ENCODE data around the gene TSKU.
A peak's percentile ranks its signal among the peaks of the same experiment; 100 is the strongest.

Gene TSKU

GRCh38 chr11:76770642-76771445 is 12.3 kb upstream of the TSKU start:
- peak; percentile 5 for DNase-seq

DNA sequence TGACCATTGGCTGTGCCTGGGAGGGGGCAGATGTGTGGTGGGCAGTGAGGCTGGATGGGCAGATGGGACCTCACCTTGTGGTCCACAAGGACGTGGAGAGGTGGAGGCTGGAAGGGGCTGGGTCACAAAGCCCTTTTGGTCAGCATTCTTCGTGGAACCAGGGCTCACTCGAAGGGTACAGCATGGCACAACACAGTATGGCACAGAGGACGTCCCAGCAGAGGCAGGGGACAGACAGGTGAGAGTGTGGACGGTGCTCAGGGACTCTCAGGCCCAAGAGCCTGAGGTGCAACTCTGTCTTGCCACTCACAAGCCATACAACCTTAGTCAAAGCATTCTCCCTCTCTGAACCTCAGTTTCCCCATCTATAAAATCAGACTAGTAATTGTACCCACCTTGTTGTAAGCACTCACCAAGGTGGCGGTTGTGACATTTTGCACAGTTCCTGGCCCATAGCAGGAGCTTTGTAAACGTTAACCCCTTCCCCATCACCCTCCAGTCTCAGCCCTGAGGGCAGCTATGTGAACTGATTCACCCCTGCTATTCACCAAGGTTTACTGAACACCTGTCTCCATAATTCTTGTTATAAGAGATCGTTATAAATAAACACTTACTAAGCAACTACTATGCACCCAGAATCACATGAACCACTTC is 11.6 kb upstream of the TSKU start:
- no peak for DNase-seq

DNA sequence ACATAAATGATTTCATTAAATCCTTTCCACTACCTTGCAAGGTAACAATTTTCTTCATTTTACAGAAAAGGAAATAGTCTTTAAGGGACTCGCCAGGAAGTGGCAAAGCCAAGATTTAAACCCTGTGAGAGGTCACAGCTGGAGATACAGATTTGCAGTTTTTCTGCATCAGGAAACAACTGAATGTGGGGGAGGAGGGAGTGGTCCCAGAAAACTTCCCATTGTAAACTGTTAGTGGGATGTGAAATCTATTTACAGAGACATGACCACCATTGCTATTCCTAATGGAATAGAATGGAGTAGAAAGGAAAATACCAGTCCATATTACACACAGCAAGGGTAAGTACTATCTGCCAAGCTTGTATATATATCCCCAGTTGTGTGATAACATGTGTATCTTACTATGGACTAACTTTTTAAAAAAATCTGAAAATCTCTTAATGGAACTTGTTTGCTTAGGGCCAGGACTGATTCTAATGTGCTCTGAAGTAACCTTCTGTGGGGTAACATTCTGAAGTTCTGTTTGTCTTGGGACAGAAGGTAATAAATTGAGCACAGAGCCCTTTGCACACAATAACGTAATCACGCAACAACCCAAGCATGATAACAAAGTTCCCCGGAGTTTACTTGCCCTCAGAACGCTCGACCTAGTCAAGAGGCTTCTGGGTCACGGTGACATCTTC is 10.9 kb upstream of the TSKU start:
- DNase-seq = no peak

DNA sequence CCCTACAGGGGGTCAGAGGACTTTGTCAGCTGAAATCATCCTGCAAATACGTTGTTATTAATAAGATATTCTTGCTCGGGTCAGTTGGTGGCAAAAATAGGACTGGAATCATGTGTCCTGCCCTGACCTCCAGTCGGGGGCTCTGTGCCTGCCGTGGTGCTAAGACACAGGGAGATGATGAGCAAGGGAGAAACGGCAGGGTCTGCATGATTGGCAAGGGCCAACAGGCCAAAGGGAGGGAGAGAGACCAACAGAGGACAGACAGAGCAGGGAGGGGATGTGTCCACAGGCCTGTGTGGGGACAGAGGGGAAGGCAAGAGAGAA is 10.4 kb upstream of the TSKU start:
- DNase-seq = no peak

GRCh38 chr11:76773921-76774361 is 9.2 kb upstream of the TSKU start:
- DNase-seq = no peak

GRCh38 chr11:76776472-76776871 is 6.7 kb upstream of the TSKU start:
- no peak for DNase-seq

DNA sequence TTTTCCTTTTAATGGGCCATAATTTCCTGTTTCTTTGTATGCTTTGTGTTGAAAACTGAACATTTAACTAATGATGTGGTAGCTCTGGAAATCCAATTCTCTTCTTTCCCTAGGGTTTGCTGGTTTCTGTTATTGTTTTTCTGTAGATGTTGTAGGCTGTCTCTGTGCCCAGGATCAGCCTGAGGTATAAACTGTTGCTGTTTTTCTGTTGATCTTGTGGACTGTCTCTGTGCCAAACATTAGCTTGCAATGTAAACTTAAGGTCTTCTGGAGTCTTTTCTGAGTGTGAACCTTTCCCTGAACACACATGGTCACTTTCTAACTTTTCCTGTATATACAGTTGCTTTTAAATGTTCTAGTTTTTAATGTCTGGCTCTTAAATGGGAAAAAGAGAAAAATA is 5.9 kb upstream of the TSKU start:
- DNase-seq = no peak

DNA sequence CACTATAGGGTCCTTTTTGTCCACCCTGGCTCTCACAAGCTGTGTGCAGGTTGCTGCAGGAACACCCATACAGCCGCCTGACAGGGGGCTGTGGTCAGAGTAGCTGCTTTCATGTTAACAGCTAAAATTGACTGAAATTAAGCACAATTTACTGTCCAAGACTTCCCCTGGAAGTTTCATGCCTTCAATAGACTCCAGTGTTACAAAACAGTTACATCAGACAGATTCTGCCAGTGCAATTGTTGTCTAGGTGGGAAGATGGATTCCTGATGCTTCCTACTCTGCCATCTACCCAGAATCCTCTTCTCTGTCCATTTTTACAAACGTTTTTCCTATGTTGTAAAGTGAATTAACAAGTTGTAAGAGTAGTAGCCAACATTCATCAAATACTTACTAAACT is 5.3 kb upstream of the TSKU start:
- DNase-seq = no peak

GRCh38 chr11:76778874-76779273 is 4.3 kb upstream of the TSKU start:
- DNase-seq = no peak

GRCh38 chr11:76781046-76781801 is 1.9 kb upstream of the TSKU start:
- DNase-seq = no peak

GRCh38 chr11:76781807-76782530 is 1.2 kb upstream of the TSKU start:
- no peak for DNase-seq

- peak; percentile 86 for DNase-seq
These were observed 444 bp upstream of the TSKU start for GRCh38 chr11:76782531-76783293.

DNA sequence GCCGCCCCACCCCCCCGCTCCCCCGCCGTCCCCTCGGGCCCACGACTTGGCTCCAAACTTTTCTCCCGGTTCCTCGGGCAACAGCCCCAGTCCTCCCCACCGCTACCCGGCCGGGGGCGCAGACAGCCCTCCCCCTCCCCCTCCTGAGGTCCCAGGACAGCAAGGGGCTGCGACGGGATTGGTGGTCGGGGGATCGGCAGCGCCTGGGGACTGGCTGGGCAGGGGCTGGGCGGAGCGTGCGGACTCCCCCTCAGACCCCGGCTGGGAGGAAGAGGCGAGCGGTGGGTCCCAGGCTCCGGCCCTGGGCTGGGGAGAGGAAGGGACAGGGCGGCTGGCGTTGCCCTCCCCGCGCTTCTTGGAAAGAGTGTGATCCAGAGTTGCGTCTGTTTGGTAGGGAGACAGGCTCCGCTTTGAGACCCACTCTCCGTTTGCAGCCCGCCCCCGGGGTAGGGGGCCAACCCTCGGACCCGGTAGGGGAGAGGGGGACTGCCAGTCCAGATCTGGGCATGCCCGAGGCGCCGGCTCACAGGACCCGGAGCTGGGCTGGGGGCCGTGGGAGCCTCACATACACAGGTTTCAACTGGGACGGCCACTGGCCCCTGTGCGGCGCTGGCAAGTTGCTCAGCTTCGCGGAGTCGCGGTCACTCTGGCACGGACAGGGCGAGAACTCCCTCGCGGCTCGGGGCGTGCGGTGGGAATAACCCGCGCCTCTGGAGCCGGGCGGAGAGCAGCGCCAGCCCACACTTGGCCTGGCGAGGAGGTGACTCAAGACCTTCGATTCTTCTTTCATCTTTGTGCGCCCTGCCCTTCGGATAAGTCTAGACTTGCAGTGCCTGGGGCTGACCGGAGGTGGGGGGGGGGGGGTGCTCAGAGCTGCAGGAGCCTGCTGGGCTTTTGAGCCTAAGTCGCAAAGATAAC is 999 bp downstream of the TSKU start:
- DNase-seq = no peak

DNA sequence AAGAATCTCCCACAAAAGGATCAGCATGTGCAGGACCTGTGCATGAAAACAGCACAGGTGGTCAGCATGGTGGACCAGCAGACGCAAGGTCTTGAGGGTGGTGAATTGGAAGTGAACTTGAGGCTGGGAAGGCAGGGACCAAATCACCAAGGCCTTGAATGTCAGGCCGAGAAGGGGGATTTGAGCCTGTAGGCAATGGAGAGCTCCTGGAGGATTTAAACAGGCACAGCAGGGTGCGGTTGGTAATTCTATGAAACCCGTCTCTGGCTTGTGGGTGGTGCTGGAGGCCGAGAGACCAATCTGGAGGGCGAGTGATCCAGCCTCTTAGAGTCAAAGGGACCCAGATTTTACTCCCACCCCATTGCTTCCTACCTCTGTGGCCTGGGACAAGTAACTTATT is 2.4 kb downstream of the TSKU start:
- no peak for DNase-seq

DNA sequence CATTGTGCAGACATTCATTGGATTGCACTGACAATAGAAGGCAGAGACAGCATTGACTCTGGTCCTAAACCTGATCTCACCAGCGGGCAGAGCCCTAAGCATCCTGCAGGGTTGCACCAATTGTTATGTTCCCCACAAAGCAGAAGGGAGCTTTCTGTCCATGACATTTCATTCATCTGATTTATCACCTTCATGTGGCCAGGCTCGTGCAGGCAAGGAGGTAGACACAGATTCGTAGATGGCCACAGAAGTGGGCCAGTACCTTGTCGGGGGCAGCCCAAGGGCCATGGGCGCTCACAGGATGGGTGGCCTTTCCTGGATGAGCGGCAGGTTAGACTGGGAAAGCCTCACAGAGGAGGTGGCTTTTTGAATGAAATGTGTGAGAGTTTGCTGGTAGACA is 2.9 kb downstream of the TSKU start:
- no peak for DNase-seq

- no peak for DNase-seq
These were observed 3.4 kb downstream of the TSKU start for GRCh38 chr11:76786441-76787014.

GRCh38 chr11:76787271-76787670 is 4.1 kb downstream of the TSKU start:
- DNase-seq = no peak

- no peak for DNase-seq
These were observed 4.9 kb downstream of the TSKU start for GRCh38 chr11:76787911-76788596.

DNA sequence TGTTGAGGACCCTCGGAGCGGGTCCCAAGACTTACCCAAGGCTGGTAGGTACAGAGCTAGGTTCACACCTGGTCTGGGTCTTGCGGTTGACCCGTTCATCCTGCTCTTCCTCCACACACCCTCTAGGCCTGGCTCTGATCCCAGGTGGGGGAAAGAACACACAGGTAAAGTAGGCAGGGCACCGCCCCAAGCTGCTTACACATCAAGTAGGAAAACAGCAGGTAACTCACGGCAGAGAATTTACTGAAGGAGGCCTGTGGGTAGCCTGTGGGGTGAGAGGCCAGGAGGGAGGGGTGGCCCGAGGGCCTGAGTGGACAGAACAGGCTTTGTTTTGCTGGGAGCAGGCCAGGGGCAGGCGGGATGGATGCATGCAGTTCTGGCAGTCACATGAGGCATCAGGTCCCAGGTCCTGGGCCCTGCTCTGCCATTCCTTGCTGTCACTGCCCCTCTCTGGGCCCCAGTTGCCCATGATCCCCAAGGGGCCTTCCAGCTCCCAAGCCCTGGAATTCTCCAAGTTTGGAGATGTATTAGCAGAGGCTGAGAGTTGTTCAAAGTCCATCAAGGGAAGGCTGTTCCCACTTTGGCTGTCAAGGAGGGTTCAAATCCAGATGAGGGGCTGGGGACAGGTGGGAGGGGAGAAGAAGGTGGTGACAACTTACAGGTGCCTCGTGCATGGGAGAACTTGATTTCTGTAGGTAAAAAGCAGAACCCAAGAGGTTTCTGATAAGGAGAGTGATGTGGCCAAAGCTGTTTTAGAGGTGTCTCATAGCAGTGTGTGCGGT is 5.7 kb downstream of the TSKU start:
- no peak for DNase-seq
